Right ventricle myocardium superior (tissue), 1 donor: ENCODE measurements around the gene UIMC1. TPM values are rescaled to one million over a fixed set of nuclear protein-coding genes. Genes with fewer than 3 reads are reported as not detected.

ENCODE experiments used
- ATAC-seq: fragments of 200-7000 bp; cut with Tn5 transposase; one replicate; pipeline ENCODE4 v1.9.1; 2020; ENCODE audit warnings: mild to moderate bottlenecking; ENCODE audit not compliant: poor library complexity
- DNase-seq: peaks from one replicate; pipeline ENCODE4 v3.0.0-alpha.2; 2020
- intact Hi-C: fragments of 100-400 bp; cut with DNase I; formaldehyde crosslinking; loops from one replicate; pipeline ENCODE4 v1.11.2; 2022
- total RNA-seq: library from RNA; stranded (reverse); fragmentation: NEBNext Ultra II Directional; extraction: Animal tissue kit (Norgen Biotek cat#: 25700); gene quantifications from one replicate; pipeline ENCODE4 v1.2.1, GENCODE V29; 2021
- donor health status: DM: no; HTN: yes; CAD: no; lungs with severe emphysema.

The UIMC1 gene
- total RNA-seq, 1 donor from 2014 or later, result 32.1 TPM

DNA sequence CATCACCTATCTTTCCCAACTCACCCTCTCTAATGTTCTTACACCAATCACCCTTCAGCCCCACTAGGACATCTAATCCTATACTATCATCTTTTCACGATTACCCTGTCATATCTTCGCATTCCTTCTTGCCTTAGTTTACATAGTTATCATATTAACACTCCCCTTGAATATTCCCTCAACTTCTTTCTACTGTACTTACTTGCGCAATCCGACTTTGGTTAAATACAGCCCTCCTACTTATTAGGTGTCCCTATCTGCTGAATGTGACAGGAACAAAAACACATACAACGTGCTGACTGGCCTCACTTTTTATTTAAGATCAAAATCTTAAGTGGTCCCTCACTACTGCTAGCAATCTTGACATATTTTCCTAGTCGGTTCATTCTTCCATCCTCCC is 88.0 kb downstream of the UIMC1 start:
- ATAC-seq (no peak), DNase-seq (no peak)
- intact Hi-C loops, result no loop called here

DNA sequence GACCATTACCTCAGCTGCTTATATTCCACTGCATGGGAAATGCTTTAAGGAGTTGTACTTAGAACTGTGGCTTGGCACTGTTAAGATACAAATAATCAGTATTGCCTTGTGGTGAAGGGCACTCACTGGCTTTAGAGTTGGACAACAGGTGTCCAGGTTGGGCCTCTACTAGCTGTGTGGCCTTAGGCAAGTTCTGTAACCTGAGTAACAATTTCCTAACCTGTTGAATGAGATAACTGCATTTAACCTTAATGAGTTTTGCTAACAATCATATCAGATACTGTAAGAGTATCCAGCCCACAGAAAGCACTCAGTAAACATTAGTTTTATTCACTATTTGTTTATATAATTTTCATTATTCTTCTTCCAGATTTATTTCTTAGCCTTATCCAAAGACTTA is 90.2 kb downstream of the UIMC1 start:
- intact Hi-C loops, result no loop called here
- DNase-seq (no peak), ATAC-seq (no peak)

DNA sequence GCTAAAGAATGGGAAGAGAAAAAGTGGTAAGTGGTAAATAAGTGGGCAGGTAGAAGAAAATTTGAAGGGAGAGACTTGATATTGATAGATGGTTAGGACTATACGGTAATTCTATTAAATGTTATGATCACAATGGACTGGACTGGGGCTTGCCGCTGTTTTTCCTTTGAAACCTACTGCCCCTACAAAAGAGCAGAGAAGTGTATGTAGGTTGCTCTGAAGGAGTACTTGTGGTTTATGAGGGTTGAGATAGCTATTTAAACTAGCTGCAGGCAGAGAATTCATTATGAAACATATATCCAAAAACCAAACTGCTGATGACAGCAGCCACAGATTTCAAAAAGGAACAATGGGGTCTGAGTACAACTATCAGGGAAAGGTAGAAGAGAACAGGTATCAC is 90.7 kb downstream of the UIMC1 start:
- intact Hi-C loops, result no loop called here
- DNase-seq, result no peak
- no peak for ATAC-seq

GRCh38 chr5:176912115-176912514 is 94.5 kb downstream of the UIMC1 start:
- ATAC-seq (no peak), DNase-seq (no peak)
- intact Hi-C loops, result no loop called here

DNA sequence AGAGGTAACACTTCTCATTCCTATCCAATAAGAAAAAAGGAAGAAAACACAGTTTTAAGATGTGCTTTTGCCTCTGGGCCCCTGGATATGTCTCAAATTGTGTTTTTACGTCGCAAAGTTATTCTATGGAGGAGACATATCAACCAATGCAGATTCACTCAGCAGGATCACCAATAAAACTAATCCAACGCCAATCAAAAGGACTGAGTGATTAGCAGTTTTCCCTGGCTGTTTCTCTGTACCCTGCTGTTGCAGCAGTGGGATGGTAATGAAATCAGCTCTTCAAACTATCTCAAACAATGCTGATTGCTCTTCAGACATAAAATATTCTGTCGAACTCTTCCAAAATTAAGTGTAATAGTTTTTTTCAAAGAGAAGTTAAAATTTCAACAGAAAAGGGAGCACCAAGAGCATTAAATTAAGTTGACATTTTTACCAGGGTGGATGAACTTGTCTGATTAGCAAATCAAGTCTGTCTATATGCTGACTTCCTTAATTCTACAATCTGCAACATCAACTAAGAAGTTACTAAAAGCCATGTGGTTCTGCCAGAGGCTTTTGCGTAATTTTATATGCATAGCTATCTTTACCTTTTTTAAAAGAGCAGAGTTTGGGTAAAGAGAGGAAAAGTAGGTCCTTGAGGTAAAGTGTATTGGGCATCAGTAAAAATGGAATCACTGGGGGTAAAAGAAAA is 97.8 kb downstream of the UIMC1 start:
- no peak for ATAC-seq
- intact Hi-C loops, result no loop called here
- no peak for DNase-seq

- intact Hi-C loops, result no loop called here
- ATAC-seq (no peak), DNase-seq (no peak)
Measured at GRCh38 chr5:176906796-176907195, 99.8 kb downstream of the UIMC1 start.

DNA sequence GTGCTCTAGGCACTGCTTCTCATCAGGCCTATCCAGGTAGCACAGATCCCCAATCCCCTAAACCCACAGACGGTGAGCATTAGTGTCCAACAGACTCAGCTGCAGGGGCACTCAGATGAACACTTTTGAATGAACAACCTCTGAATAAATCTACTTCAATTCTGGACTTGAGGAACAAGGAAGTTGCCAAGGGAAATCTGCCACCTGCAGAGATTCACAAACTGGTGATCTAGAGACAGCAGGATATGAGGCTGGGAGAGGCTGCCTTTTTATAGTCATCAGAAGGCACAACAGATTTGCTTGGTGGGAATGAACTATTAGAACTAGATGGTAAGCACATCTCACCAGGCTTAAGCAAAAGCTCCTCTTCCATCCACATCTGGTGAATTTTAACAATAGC is 100.5 kb downstream of the UIMC1 start:
- DNase-seq (no peak), ATAC-seq (no peak)
- intact Hi-C loops, result no loop called here

GRCh38 chr5:176904276-176904675 is 102.3 kb downstream of the UIMC1 start:
- no peak for DNase-seq
- intact Hi-C loops, result no loop called here
- no peak for ATAC-seq

- intact Hi-C loops, result no loop called here
- DNase-seq, result no peak
- no peak for ATAC-seq
Measured at GRCh38 chr5:176902911-176903664, 103.5 kb downstream of the UIMC1 start.

- ATAC-seq (no peak), DNase-seq (no peak)
- intact Hi-C loops, result no loop called here
Measured at GRCh38 chr5:176902102-176902814, 104.3 kb downstream of the UIMC1 start.

- no peak for DNase-seq
- intact Hi-C loops, result no loop called here
- peak; percentile 18 for ATAC-seq
Measured at GRCh38 chr5:176901260-176902101, 105.1 kb downstream of the UIMC1 start.

DNA sequence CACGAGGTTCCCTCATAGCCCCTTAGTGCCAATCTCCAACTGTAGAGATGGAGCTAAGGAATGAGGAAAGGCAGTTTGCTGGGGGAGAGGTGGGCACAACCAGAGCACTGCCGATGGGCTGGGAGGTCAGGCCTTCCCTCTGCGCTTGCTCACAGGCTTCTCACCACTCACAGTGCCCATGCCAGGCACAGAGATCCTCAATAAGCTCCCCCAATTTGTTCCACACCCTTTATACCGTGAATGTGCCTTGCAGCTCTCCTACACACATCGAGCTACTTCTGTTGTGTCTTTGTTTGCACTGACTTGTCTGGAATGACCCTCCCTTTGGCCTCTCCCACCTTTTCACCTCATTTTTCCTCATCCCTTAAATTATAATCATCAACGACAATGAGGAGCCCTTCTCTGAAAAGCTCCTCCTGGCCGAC is 105.8 kb downstream of the UIMC1 start:
- ATAC-seq, result no peak
- DNase-seq, result no peak
- intact Hi-C loops, result no loop called here

- intact Hi-C loops, result no loop called here
- peak; percentile 20 for ATAC-seq
- DNase-seq, result no peak
Measured at GRCh38 chr5:176899946-176900779, 106.4 kb downstream of the UIMC1 start.

DNA sequence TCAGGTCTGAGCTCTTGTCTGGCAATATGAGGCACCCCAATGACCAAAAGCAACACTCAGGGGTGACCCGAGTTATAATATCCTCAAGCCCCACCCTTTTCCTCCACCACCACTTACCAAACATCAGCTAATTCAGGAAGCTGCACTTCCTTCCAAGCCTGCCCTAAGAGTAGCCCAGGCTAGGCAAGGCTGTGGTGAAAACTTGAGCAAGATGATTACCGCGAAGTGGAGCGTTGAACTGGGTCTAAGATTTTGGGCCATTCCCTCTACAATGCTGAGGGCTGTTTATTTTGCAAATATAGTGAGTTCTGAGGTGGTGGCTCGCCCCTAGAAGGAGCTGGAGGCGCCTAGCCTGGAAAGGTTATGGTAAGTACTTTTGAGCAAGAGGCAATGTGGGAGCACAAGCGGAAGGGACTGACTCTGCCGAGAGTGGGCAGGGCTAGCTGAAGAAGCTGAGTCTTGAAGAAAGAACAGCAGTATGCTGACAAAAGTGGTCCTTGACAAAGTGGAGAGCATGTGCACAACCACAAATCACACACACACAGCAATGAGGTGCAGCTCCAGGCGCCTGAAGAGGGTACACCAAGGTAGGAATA is 107.2 kb downstream of the UIMC1 start, which contains the start of gene HK3:
HK3 (minus strand) TSS at position 51 of the 596 bp plus-strand sequence. CDS start 3,187 bp downstream, outside the sequence.
- intact Hi-C loops, result no loop called here
- no peak for DNase-seq
- ATAC-seq, result peak; percentile 63

GRCh38 chr5:176897263-176897662 is 109.3 kb downstream of the UIMC1 start:
- intact Hi-C loops, result no loop called here
- ATAC-seq, result no peak
- DNase-seq, result no peak

DNA sequence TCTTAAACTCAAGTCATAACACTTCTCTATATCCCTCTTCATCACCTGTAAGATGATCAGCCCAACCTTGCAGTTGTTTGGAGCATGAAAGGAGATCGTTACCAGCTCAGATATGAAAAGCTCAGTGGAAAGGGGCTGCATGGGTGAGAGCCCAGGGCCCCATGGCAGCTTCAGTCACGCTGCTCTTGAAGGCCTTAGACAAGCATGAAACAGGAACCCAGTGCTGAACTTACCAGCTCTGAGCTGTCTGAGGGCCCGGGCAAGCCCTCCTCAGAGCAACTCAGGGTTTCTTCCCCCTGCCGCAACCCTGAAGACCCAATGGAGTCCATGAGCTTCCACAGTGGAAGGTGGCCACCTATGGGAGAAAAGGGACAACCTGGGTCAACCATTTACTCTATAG is 110.7 kb downstream of the UIMC1 start:
- DNase-seq (no peak), ATAC-seq (no peak)
- intact Hi-C loops, result no loop called here

GRCh38 chr5:176894298-176894697 is 112.3 kb downstream of the UIMC1 start:
- ATAC-seq (no peak), DNase-seq (no peak)
- intact Hi-C loops, result no loop called here

GRCh38 chr5:176892663-176893062 is 113.9 kb downstream of the UIMC1 start:
- DNase-seq (no peak), ATAC-seq (no peak)
- intact Hi-C loops, result no loop called here
